HepG2 (cell line): ENCODE results near the gene RSRC2. TPM values are rescaled to one million over a fixed set of nuclear protein-coding genes. Genes with fewer than 3 reads are reported as not detected.

Experiments
- CBX5 ChIP-seq: sonication (generic); formaldehyde crosslinking; IDR thresholded peaks from 2 replicates; pipeline ENCODE4 v1.4.0; 2020; ENCODE audit warnings: missing genetic modification reagents, borderline replicate concordance
- CEBPG ChIP-seq: IDR thresholded peaks from 2 replicates; pipeline ENCODE4 v1.6.1; 2016
- ERF ChIP-seq: IDR thresholded peaks from 2 replicates; pipeline ENCODE4 v1.6.1; 2018; ENCODE audit warnings: missing biosample characterization, missing genetic modification reagents
- FOXO4 ChIP-seq: sonication (generic); formaldehyde crosslinking; conservative IDR thresholded peaks from 2 replicates; pipeline ENCODE4 v1.8.1; 2023; ENCODE audit warnings: missing genetic modification reagents
- HNF1B ChIP-seq: sonication (generic); formaldehyde crosslinking; IDR thresholded peaks from 2 replicates; pipeline ENCODE4 v1.5.1; 2020; ENCODE audit warnings: mild to moderate bottlenecking, moderate library complexity, missing genetic modification reagents
- JUN ChIP-seq: sonication (generic); formaldehyde crosslinking; IDR thresholded peaks from 2 replicates; pipeline ENCODE4 v1.4.0; 2020; ENCODE audit warnings: mild to moderate bottlenecking, missing genetic modification reagents
- KDM2A ChIP-seq: sonication (generic); formaldehyde crosslinking; IDR thresholded peaks from 2 replicates; pipeline ENCODE4 v1.4.0; 2020; ENCODE audit warnings: low read depth, missing genetic modification reagents, borderline replicate concordance
- MTF2 ChIP-seq: sonication (generic); formaldehyde crosslinking; IDR thresholded peaks from 2 replicates; pipeline ENCODE4 v1.5.0; 2020; ENCODE audit warnings: missing genetic modification reagents, borderline replicate concordance
- MZF1 ChIP-seq: sonication (generic); formaldehyde crosslinking; IDR thresholded peaks from 2 replicates; pipeline ENCODE4 v1.8.1; 2023; ENCODE audit warnings: mild to moderate bottlenecking, missing genetic modification reagents, borderline replicate concordance
- POGZ ChIP-seq: sonication (generic); formaldehyde crosslinking; IDR thresholded peaks from 2 replicates; pipeline ENCODE4 v1.4.0; 2020; ENCODE audit warnings: mild to moderate bottlenecking, missing genetic modification reagents
- SALL1 ChIP-seq: sonication (generic); formaldehyde crosslinking; IDR thresholded peaks from 2 replicates; pipeline ENCODE4 v1.8.0; 2022; ENCODE audit warnings: mild to moderate bottlenecking, missing genetic modification reagents
- SMYD3 ChIP-seq: sonication (generic); formaldehyde crosslinking; IDR thresholded peaks from 2 replicates; pipeline ENCODE4 v1.8.1; 2023; ENCODE audit warnings: mild to moderate bottlenecking, missing genetic modification reagents
- ZBTB42 ChIP-seq: sonication (generic); formaldehyde crosslinking; IDR thresholded peaks from 2 replicates; pipeline ENCODE4 v1.5.0; 2020; ENCODE audit warnings: mild to moderate bottlenecking, missing genetic modification reagents
- ZBTB7B ChIP-seq: sonication (generic); formaldehyde crosslinking; IDR thresholded peaks from 2 replicates; pipeline ENCODE4 v1.4.0; 2020; ENCODE audit warnings: missing genetic modification reagents
- ZNF264 ChIP-seq: sonication (generic); formaldehyde crosslinking; IDR thresholded peaks from 2 replicates; pipeline ENCODE4 v1.4.0; 2020; ENCODE audit warnings: missing genetic modification reagents
- ZNF280D ChIP-seq: sonication (generic); formaldehyde crosslinking; IDR thresholded peaks from 2 replicates; pipeline ENCODE4 v1.5.1; 2020; ENCODE audit warnings: mild to moderate bottlenecking, missing genetic modification reagents
- ZNF430 ChIP-seq: sonication (generic); formaldehyde crosslinking; IDR thresholded peaks from 2 replicates; pipeline ENCODE4 v1.9.0; 2021; ENCODE audit warnings: mild to moderate bottlenecking, missing genetic modification reagents
- ZNF441 ChIP-seq: sonication (generic); formaldehyde crosslinking; IDR thresholded peaks from 2 replicates; pipeline ENCODE4 v1.7.0; 2021; ENCODE audit warnings: missing genetic modification reagents, borderline replicate concordance
- ZNF547 ChIP-seq: sonication (generic); formaldehyde crosslinking; IDR thresholded peaks from 2 replicates; pipeline ENCODE4 v1.5.1; 2020; ENCODE audit warnings: mild to moderate bottlenecking, missing genetic modification reagents
- ZNF556 ChIP-seq: sonication (generic); formaldehyde crosslinking; IDR thresholded peaks from 2 replicates; pipeline ENCODE4 v1.4.0; 2020; ENCODE audit warnings: mild to moderate bottlenecking, missing genetic modification reagents, borderline replicate concordance
- ZNF678 ChIP-seq: sonication (generic); formaldehyde crosslinking; IDR thresholded peaks from 2 replicates; pipeline ENCODE4 v1.4.0; 2020; ENCODE audit warnings: mild to moderate bottlenecking, missing genetic modification reagents
- ZNF781 ChIP-seq: sonication (generic); formaldehyde crosslinking; IDR thresholded peaks from 2 replicates; pipeline ENCODE4 v1.5.1; 2020; ENCODE audit warnings: borderline replicate concordance, mild to moderate bottlenecking, missing genetic modification reagents; ENCODE audit errors: not compliant biosample characterization
- ZNF878 ChIP-seq: sonication (generic); formaldehyde crosslinking; IDR thresholded peaks from 2 replicates; pipeline ENCODE4 v1.8.1; 2023; ENCODE audit warnings: mild to moderate bottlenecking, missing genetic modification reagents, moderate library complexity
- ZSCAN20 ChIP-seq: sonication (generic); formaldehyde crosslinking; IDR thresholded peaks from 2 replicates; pipeline ENCODE4 v1.4.0; 2020; ENCODE audit warnings: missing genetic modification reagents, mild to moderate bottlenecking, borderline replicate concordance
- ZSCAN9 ChIP-seq: IDR thresholded peaks from 2 replicates; pipeline ENCODE4 v1.6.1; 2016; ENCODE audit warnings: borderline replicate concordance
- polyA plus RNA-seq, 8 experiments: library from polyadenylated mRNA; depleted of rRNA in 3 of 8; stranded (reverse) in 7 of 8; unstranded in 1 of 8; fragments of >200 nt; fragmentation: Illumina TruSeq in 4 of 8; extraction: Trizol in 4 of 8; gene quantifications; 2 replicates each; pipeline versions ENCODE4 v1.2.1 to v1.2.3, GENCODE V29; 2011 to 2016; ENCODE audit warnings: low read depth in 4 of 8, missing spikeins in 1 of 8, mixed read lengths in 1 of 8; ENCODE audit not compliant: insufficient read depth in 1 of 8
- total RNA-seq, 5 experiments: library from RNA; depleted of rRNA; stranded (reverse); fragments of >200 nt; fragmentation: Illumina TruSeq; extraction: Trizol; gene quantifications; 2 replicates each; pipeline ENCODE4 v1.2.3, GENCODE V29; 2016; ENCODE audit warnings: low read depth in 1 of 5

Gene RSRC2
- total and polyA plus RNA-seq, 2 of the 13 experiments (the other 11 are each of a cell fraction or from before 2014, with no cell fraction given) = 31.4 to 77.8 TPM

- TF ChIP-seq MTF2 (CRISPR knock-in tag) (no peak), ZNF280D (CRISPR knock-in tag) (0 out of 2 replicates have a peak, but pooled peaks have one; percentile 79), ERF (CRISPR knock-in tag) (peak; percentile 71), CEBPG (CRISPR knock-in tag) (peak; percentile 79), ZNF781 (CRISPR knock-in tag) (peak; percentile 54), ZBTB7B (CRISPR knock-in tag) (peak; percentile 15), MZF1 (CRISPR knock-in tag) (no peak), HNF1B (CRISPR knock-in tag) (peak; percentile 77), ZSCAN9 (CRISPR knock-in tag) (peak; percentile 57; the same call in 1 of the 2 replicates), ZNF878 (CRISPR knock-in tag) (0 out of 2 replicates have a peak, but pooled peaks have one; percentile 12), ZNF264 (0 out of 2 replicates have a peak, but pooled peaks have one; percentile 9), CBX5 (no peak), POGZ (peak; percentile 76), JUN (CRISPR knock-in tag) (peak; percentile 18; the same call in 1 of the 2 replicates), SALL1 (CRISPR knock-in tag) (peak; percentile 73), ZNF547 (CRISPR knock-in tag) (peak; percentile 85), ZBTB42 (CRISPR knock-in tag) (no peak), KDM2A (CRISPR knock-in tag) (peak; percentile 78), ZSCAN20 (0 out of 2 replicates have a peak, but pooled peaks have one; percentile 8), ZNF678 (CRISPR knock-in tag) (peak; percentile 18; the same call in 1 of the 2 replicates), ZNF441 (CRISPR knock-in tag) (peak; percentile 41; the same call in 1 of the 2 replicates), SMYD3 (CRISPR knock-in tag) (no peak), FOXO4 (CRISPR knock-in tag) (0 out of 2 replicates have a peak, but pooled peaks have one; percentile 85), ZNF430 (CRISPR knock-in tag) (0 out of 2 replicates have a peak, but pooled peaks have one; percentile 53), ZNF556 (CRISPR knock-in tag) (peak; percentile 71; the same call in 1 of the 2 replicates)
Observed at GRCh38 chr12:122500685-122501488, 25.8 kb downstream of the RSRC2 start, which contains the start of gene ZCCHC8 (continued).
